A549 treated with Mapracorat at 1 μM for 4 hours (cell line): ENCODE results near the gene SHCBP1. TPM values are rescaled to one million over a fixed set of nuclear protein-coding genes. Genes with fewer than 3 reads are reported as not detected.

Source experiments
- total RNA-seq: library from RNA; stranded (reverse); fragments of 200-300 nt; extraction: Qiagen RNA extraction; gene quantifications from 5 replicates; pipeline ENCODE4 v1.2.3, GENCODE V29; 2022

The SHCBP1 gene, protein sequence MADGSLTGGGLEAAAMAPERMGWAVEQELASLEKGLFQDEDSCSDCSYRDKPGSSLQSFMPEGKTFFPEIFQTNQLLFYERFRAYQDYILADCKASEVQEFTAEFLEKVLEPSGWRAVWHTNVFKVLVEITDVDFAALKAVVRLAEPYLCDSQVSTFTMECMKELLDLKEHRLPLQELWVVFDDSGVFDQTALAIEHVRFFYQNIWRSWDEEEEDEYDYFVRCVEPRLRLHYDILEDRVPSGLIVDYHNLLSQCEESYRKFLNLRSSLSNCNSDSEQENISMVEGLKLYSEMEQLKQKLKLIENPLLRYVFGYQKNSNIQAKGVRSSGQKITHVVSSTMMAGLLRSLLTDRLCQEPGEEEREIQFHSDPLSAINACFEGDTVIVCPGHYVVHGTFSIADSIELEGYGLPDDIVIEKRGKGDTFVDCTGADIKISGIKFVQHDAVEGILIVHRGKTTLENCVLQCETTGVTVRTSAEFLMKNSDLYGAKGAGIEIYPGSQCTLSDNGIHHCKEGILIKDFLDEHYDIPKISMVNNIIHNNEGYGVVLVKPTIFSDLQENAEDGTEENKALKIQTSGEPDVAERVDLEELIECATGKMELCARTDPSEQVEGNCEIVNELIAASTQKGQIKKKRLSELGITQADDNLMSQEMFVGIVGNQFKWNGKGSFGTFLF
- 32.3 to 40.6 TPM (median 36.5 TPM) in 5 replicates for total RNA-seq

DNA sequence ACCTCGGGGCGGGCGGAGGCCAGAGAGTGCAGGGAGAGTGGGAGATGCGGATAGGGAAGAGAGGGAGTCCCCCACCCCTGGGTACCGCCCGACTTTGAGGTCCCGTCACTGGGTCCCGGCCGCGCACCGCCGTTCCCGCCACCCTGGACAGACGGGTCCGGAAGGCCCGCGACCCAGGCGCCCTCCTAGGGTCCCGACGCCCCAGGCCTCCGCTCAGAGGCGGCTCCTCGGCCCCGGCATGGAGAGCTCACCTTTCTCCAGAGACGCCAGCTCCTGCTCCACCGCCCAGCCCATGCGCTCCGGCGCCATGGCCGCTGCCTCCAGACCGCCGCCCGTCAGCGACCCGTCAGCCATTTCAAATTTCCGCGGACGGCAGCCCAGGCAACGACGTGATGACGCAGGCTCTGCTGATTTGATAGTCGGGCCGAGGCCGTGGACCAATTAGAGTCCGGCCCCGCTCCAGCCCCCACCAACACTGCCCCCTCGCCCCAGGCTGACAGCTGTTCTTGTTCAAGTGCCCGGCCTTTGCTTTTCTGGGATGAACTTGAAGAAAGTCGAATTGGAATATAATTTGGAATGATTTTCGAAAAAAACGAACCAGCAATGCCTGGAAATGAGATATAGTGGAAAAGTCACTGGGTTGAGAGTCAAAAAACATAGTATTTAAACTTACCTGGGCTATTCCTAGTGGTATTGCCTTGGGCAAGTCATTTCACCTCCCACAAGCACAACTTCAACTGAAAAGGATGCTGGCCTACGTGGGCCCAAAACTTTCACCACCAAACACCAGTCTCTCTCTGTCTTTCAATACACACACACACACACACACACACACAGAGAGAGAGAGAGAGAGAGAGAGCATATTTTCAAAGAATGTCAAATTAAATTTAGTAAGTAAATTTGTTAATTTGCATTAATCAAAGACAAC lies at the start of gene SHCBP1:
TSS of gene SHCBP1 (minus strand) at position 374 of the 928 bp plus-strand sequence. CDS start at position 354, 20 bp downstream.

Other genes with a start within 250 kb of the SHCBP1 start
- gene VPS35, start 67.8 kb upstream of the SHCBP1 start, total RNA-seq = 79.3 to 86.3 TPM (median 81.3 TPM) in 5 replicates
- 43.6 to 48.4 TPM (median 47.0 TPM) in 5 replicates for gene ORC6, start 68.3 kb upstream of the SHCBP1 start, total RNA-seq
- 0.03 to 0.14 TPM (median 0.09 TPM) in 5 replicates for gene MYLK3, start 127.0 kb upstream of the SHCBP1 start, total RNA-seq
- gene C16orf87, start 209.8 kb upstream of the SHCBP1 start, total RNA-seq = 5.0 to 8.3 TPM (median 6.1 TPM) in 5 replicates